Cardiac fibroblast (primary cell): ENCODE data around the gene FXYD6.

ENCODE experiments used
- DNase-seq, 2 donors: peaks; one replicate each; pipeline versions ENCODE4 v3.0.0 to v3.0.0-alpha.2; 2010; ENCODE audit warnings: low read depth in 2 of 2
- H3K4me3 ChIP-seq, 2 donors: replicated peaks in 1 of 2; 1 replicate in 1 of 2; 2 replicates in 1 of 2; pipeline ENCODE4 v1.5.1; 2011; ENCODE audit warnings: low read depth in 2 of 2, low read length in 2 of 2, mild to moderate bottlenecking in 2 of 2, moderate library complexity in 1 of 2
- CTCF ChIP-seq: IDR thresholded peaks from one replicate; pipeline ENCODE4 v1.5.1; 2011; ENCODE audit warnings: low read depth, mild to moderate bottlenecking, low read length, inconsistent platforms

FXYD6 gene

GRCh38 chr11:117793583-117793982, 82.9 kb downstream of the FXYD6 start:
- no peak overlapping the region for H3K4me3 ChIP-seq
- DNase-seq, result no peak
- no peak for TF ChIP-seq CTCF

GRCh38 chr11:117792992-117793391, 83.5 kb downstream of the FXYD6 start:
- DNase-seq, result no peak
- no peak for TF ChIP-seq CTCF
- no peak overlapping the region for H3K4me3 ChIP-seq

GRCh38 chr11:117792241-117792640, 84.2 kb downstream of the FXYD6 start:
- DNase-seq, result no peak
- no peak for TF ChIP-seq CTCF
- H3K4me3 ChIP-seq, result no peak overlapping the region

DNA sequence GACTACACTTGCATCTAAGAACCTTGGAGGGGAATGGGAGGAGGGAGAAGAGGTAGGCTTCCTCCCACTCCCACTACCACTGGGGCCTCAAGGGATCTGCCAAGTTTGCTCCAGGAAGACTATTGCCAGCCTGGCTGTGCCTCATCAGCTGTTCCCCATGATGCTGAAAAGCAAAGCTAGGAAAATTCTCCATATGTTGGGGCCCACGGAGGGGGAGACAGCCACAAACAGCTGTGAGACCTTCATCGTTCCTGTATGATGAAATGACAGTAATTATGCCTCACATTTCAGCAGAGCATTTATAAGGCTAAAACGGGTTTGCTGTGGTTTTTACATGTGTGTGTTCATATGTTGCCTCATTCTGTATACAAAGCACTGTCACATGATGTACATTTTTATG, 86.2 kb downstream of the FXYD6 start:
- no peak for TF ChIP-seq CTCF
- DNase-seq, result no peak
- no peak overlapping the region for H3K4me3 ChIP-seq

DNA sequence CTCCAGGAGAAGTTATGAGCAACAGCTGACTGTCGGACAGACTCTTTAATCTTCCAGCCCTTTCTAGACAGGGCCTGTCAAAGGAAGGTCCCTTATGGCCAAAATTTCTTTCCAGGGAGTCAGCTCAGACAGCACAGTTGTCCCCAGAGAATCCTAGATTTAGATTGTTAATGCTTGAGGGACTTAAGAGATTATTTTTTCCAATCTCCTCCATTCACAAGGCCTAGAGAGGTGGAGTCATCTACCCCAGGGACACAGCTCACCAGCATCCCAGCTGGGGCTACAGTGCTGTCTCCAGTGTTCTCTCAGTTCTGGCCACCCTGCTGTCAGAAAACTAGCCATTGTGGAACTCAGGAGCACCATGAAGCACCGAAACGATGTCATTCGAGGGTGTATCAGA, 87.2 kb downstream of the FXYD6 start:
- TF ChIP-seq CTCF, result no peak
- DNase-seq, result no peak
- H3K4me3 ChIP-seq, result no peak overlapping the region
